ENCODE measurements around the gene CNTRL.

The CNTRL gene

GRCh38 chr9:121221664-121222055, 146.9 kb downstream of the CNTRL start:
- no peak overlapping the region for H3K4me3 ChIP-seq (ENCODE audit: low read depth, low read length)
- no peak for TF ChIP-seq MAX (IDR thresholded peaks at IDR 0.05; ENCODE audit: low read depth, low read length)
- no peak for DNase-seq (ENCODE audit: low read depth)

GRCh38 chr9:121222524-121223171, 147.9 kb downstream of the CNTRL start:
- DNase-seq (ENCODE audit: low read depth), result peak; percentile 72
- no peak for TF ChIP-seq MYC (IDR thresholded peaks at IDR 0.05; ENCODE audit: low read depth, low read length)
- peak; percentile 71 for TF ChIP-seq CTCF (IDR thresholded peaks at IDR 0.05; ENCODE audit: low read depth, low read length)
- H3K4me3 ChIP-seq (ENCODE audit: low read depth, low read length), result no peak overlapping the region

GRCh38 chr9:121225240-121225639, 150.5 kb downstream of the CNTRL start:
- no peak overlapping the region for H3K4me3 ChIP-seq (ENCODE audit: low read depth, low read length)
- DNase-seq (ENCODE audit: low read depth), result no peak
- TF ChIP-seq MAX (IDR thresholded peaks at IDR 0.05; ENCODE audit: low read depth, low read length) (no peak), MYC (IDR thresholded peaks at IDR 0.05; ENCODE audit: low read depth, low read length) (no peak), POLR2A (IDR thresholded peaks at IDR 0.05; ENCODE audit: extremely low read depth, insufficient read length) (no peak), CTCF (IDR thresholded peaks at IDR 0.05; ENCODE audit: low read depth, low read length) (no peak)

- TF ChIP-seq MYC (IDR thresholded peaks at IDR 0.05; ENCODE audit: low read depth, low read length) (no peak), POLR2A (IDR thresholded peaks at IDR 0.05; ENCODE audit: extremely low read depth, insufficient read length) (no peak), CTCF (IDR thresholded peaks at IDR 0.05; ENCODE audit: low read depth, low read length) (no peak), MAX (IDR thresholded peaks at IDR 0.05; ENCODE audit: low read depth, low read length) (no peak)
- no peak overlapping the region for H3K4me3 ChIP-seq (ENCODE audit: low read depth, low read length)
- DNase-seq (ENCODE audit: low read depth), result no peak
These were observed 151.4 kb downstream of the CNTRL start for GRCh38 chr9:121226175-121226574.

Measured in NB4 (cell line).